Upper lobe of left lung (tissue), 6 donors: ENCODE results near the gene PNMT. TPM values are rescaled to one million over a fixed set of nuclear protein-coding genes. Genes with fewer than 3 reads are reported as not detected.
A peak's percentile ranks its signal among the peaks of the same experiment; 100 is the strongest.

Experiments
- ATAC-seq, 2 donors: fragments of 200-7000 bp; cut with Tn5 transposase; one replicate each; pipeline ENCODE4 v1.9.1; 2022; ENCODE audit warnings: mild to moderate bottlenecking in 2 of 2, moderate library complexity in 2 of 2; ENCODE audit not compliant: low FRiP score in 2 of 2
- DNase-seq, 2 donors: peaks; one replicate each; pipeline ENCODE4 v3.0.0-alpha.2; 2019 to 2020
- H3K27ac ChIP-seq, 4 donors: fragments of 200-600 bp; sonication (generic); one replicate each; pipeline ENCODE4 v1.5.1; 2016 to 2019
- H3K27me3 ChIP-seq, 4 donors: fragments of 200-600 bp; sonication (generic); one replicate each; pipeline ENCODE4 v1.5.1; 2017 to 2019
- H3K36me3 ChIP-seq, 4 donors: fragments of 200-600 bp; sonication (generic); one replicate each; pipeline ENCODE4 v1.5.1; 2016 to 2019
- H3K4me1 ChIP-seq, 4 donors: fragments of 200-600 bp; sonication (generic); one replicate each; pipeline ENCODE4 v1.5.1; 2018 to 2019
- H3K4me3 ChIP-seq, 4 donors: fragments of 200-600 bp; sonication (generic); one replicate each; pipeline ENCODE4 v1.5.1; 2017 to 2019; ENCODE audit warnings: mild to moderate bottlenecking in 2 of 4, moderate library complexity in 1 of 4
- H3K9me3 ChIP-seq, 4 donors: fragments of 200-600 bp; sonication (generic); one replicate each; pipeline ENCODE4 v1.5.1; 2018 to 2019
- CTCF ChIP-seq, 6 experiments: fragments of 450-650 bp in 4 of 6; fragments of 200-600 bp in 2 of 6; sonication (generic) in 2 of 6; IDR thresholded peaks; one replicate each; pipeline ENCODE4 v1.5.1; 2016 to 2019; ENCODE audit warnings: antibody characterized with exemption in 6 of 6
- EP300 ChIP-seq, 4 donors: sonication (generic); formaldehyde crosslinking; IDR thresholded peaks; one replicate each; pipeline ENCODE4 v1.5.1; 2017; ENCODE audit warnings: antibody characterized with exemption in 4 of 4, control low read depth in 2 of 4
- POLR2A ChIP-seq, 4 donors: fragments of 450-650 bp; IDR thresholded peaks; one replicate each; pipeline ENCODE4 v1.5.1; 2016 to 2017; ENCODE audit warnings: antibody characterized with exemption in 4 of 4, mild to moderate bottlenecking in 2 of 4
- POLR2AphosphoS5 ChIP-seq, 2 donors: sonication (generic); formaldehyde crosslinking; IDR thresholded peaks; one replicate each; pipeline ENCODE4 v1.5.1; 2017; ENCODE audit warnings: antibody characterized with exemption in 2 of 2
- WGBS, 2 donors: methylation state at CpG; one replicate each; pipeline ENCODE4 v1.1.5; 2017 to 2018; 5-methylcytosine and 5-hydroxymethylcytosine counted together
- total RNA-seq, 6 donors: library from RNA; depleted of rRNA in 4 of 6; stranded (reverse); fragments of >200 nt in 4 of 6; gene quantifications; one replicate each; pipeline versions ENCODE4 v1.1.0 to v1.2.1, GENCODE V29; 2016 to 2021
- donor health status: DM: no; HTN: no; CAD: no; lungs with moderate emphysema.
- donor health status: DM: no; HTN: yes; CAD: no; lungs with severe emphysema.

Gene PNMT
- total RNA-seq, 6 donors from 2014 or later, result 3.1 to 21.3 (median 7.0) TPM

GRCh38 chr17:39626171-39627046 lies 41.8 kb upstream of the PNMT start, which contains the start of gene PPP1R1B:
Gene PPP1R1B (plus strand): TSS chr17:39626952. CDS start chr17:39627393, 441 bp downstream.
- ATAC-seq (no peak), DNase-seq (no peak)
- H3K36me3 ChIP-seq, result no peaks in the 10 kb centered on the region
- TF ChIP-seq POLR2A (IDR thresholded peaks at IDR 0.05), result peak in 1 of 4 donors; percentile 8
- no peak for TF ChIP-seq EP300 (IDR thresholded peaks at IDR 0.05)
- peak within 1 kb of the TSS in 3 of 4 donors; percentile 43 to 53 (median 44) for H3K4me3 ChIP-seq
- WGBS, 2 donors, result 22 to 29% methylated on average over 24 to 28 of the region's 29 CpGs
- H3K27me3 ChIP-seq, result peaks cover 4 to 17% (median 14%) of the 10 kb centered on the region in 4 donors
- H3K27ac ChIP-seq, result peak within 1 kb of the TSS in 3 of 4 donors; percentile 3 to 77 (median 70)
- H3K9me3 ChIP-seq, result no peaks in the 10 kb centered on the region
- H3K4me1 ChIP-seq, result peaks cover 11 to 48% (median 31%) of the 10 kb centered on the region in 4 donors

GRCh38 chr17:39627047-39627711 lies 41.1 kb upstream of the PNMT start:
- Histone ChIP-seq H3K4me1 (peaks cover 11 to 45% (median 32%) of the 10 kb centered on the region in 4 donors), H3K9me3 (no peaks in the 10 kb centered on the region), H3K27ac (peak overlapping the region in 3 of 4 donors; percentile 3 to 77 (median 70)), H3K27me3 (peaks cover 4 to 17% (median 14%) of the 10 kb centered on the region in 4 donors), H3K4me3 (peak overlapping the region in 3 of 4 donors; percentile 43 to 53 (median 44)), H3K36me3 (no peaks in the 10 kb centered on the region)
- DNase-seq (peak in 1 of 2 donors; percentile 84), ATAC-seq (no peak)
- TF ChIP-seq POLR2A (IDR thresholded peaks at IDR 0.05) (peak in 1 of 4 donors; percentile 6), POLR2AphosphoS5 (IDR thresholded peaks at IDR 0.05) (no peak)
- WGBS, 2 donors, result 3 to 14% methylated on average over 15 to 33 of the region's 72 CpGs

GRCh38 chr17:39627712-39628516 lies 40.3 kb upstream of the PNMT start:
- no peak for TF ChIP-seq EP300 (IDR thresholded peaks at IDR 0.05)
- TF ChIP-seq POLR2A (IDR thresholded peaks at IDR 0.05), result no peak
- no peak for TF ChIP-seq POLR2AphosphoS5 (IDR thresholded peaks at IDR 0.05)
- no peak for TF ChIP-seq CTCF (IDR thresholded peaks at IDR 0.05)
- Histone ChIP-seq H3K9me3 (no peaks in the 10 kb centered on the region), H3K27me3 (peaks cover 4 to 17% (median 14%) of the 10 kb centered on the region in 4 donors), H3K27ac (peak overlapping the region in 3 of 4 donors; percentile 3 to 77 (median 70)), H3K36me3 (no peaks in the 10 kb centered on the region), H3K4me3 (peak overlapping the region in 3 of 4 donors; percentile 43 to 53 (median 44)), H3K4me1 (peaks cover 11 to 45% (median 30%) of the 10 kb centered on the region in 4 donors)
- ATAC-seq, result no peak
- peak in 1 of 2 donors; percentile 34 for DNase-seq
- 48 to 89% methylated on average over 5 to 15 of the region's 16 CpGs for WGBS, 2 donors

- H3K27me3 ChIP-seq, result peaks cover 4 to 17% (median 14%) of the 10 kb centered on the region in 4 donors
- TF ChIP-seq EP300 (IDR thresholded peaks at IDR 0.05) (no peak), POLR2A (IDR thresholded peaks at IDR 0.05) (peak in 1 of 4 donors; percentile 21), POLR2AphosphoS5 (IDR thresholded peaks at IDR 0.05) (peak in 1 of 2 donors; percentile 17), CTCF (IDR thresholded peaks at IDR 0.05) (no peak)
These were observed 39.4 kb upstream of the PNMT start for GRCh38 chr17:39628655-39629493.

More at GRCh38 chr17:39628655-39629493, 39.4 kb upstream of the PNMT start:
- ATAC-seq (peak; percentile 15 to 30), DNase-seq (peak in 1 of 2 donors; percentile 91)
- H3K4me3 ChIP-seq, result peak overlapping the region in 2 of 4 donors; percentile 43 to 53
- 59 to 60% methylated on average over 10 of the region's 10 CpGs for WGBS, 2 donors
- H3K4me1 ChIP-seq, result peaks cover 6 to 40% (median 24%) of the 10 kb centered on the region in 4 donors
- H3K9me3 ChIP-seq, result no peaks in the 10 kb centered on the region
- H3K27ac ChIP-seq, result peak overlapping the region in 3 of 4 donors; percentile 42 to 77 (median 70)
- no peaks in the 10 kb centered on the region for H3K36me3 ChIP-seq
